GM19099 (cell line): ENCODE data around the gene PRR20G.

Source experiments
- POLR2A ChIP-seq: IDR thresholded peaks from 3 replicates; pipeline ENCODE4 v1.6.1; 2011; ENCODE audit warnings: low read depth; ENCODE audit not compliant: insufficient read length; ENCODE audit errors: extremely low read depth

The PRR20G gene

GRCh38 chr3:127276995-127277394, 10.9 kb downstream of the PRR20G start:
- TF ChIP-seq POLR2A = no peak

DNA sequence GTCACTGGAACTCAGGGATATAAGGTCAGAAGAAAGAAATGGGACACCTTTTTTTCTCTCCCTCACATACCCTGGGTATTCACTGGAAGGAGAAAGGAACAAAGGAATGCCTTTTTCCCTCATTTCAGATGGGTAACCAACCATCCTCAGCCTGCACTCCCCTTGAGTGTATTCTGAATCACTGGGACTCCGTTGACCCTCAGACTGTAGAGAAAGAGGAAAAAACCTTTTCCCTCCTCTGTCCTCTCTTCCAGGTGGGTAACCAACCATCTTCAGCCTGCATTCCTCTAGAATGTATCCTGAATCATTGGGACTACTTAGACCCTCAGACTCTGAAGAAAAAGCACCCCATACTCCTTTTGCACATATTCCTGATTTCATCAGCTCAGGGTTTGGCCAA, 11.4 kb downstream of the PRR20G start:
- no peak for TF ChIP-seq POLR2A

GRCh38 chr3:127275287-127275781, 12.5 kb downstream of the PRR20G start:
- no peak for TF ChIP-seq POLR2A

- TF ChIP-seq POLR2A = no peak
Measured at GRCh38 chr3:127274200-127274760, 13.6 kb downstream of the PRR20G start.

DNA sequence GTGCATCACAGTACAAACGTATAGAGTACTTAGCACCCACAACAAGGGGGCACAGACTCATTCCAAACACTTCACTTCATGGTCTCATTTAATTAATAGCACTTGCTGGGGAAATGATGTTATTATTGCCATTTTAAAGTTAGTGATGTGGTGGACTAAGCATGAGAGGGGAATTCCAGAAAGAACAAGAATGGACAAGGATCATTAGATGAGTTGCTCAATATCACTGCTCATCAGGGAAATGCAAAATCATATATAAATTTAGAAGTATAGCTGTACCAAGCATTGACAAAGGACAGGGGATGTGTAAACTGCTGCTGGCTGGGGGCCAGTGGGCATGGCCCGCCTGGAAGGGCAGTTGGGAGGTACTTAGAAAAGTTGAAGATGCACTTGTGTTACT, 14.6 kb downstream of the PRR20G start:
- no peak for TF ChIP-seq POLR2A

- TF ChIP-seq POLR2A = no peak
Measured at GRCh38 chr3:127266186-127266585, 21.7 kb downstream of the PRR20G start.

GRCh38 chr3:127265581-127265981, 22.3 kb downstream of the PRR20G start:
- TF ChIP-seq POLR2A = no peak

DNA sequence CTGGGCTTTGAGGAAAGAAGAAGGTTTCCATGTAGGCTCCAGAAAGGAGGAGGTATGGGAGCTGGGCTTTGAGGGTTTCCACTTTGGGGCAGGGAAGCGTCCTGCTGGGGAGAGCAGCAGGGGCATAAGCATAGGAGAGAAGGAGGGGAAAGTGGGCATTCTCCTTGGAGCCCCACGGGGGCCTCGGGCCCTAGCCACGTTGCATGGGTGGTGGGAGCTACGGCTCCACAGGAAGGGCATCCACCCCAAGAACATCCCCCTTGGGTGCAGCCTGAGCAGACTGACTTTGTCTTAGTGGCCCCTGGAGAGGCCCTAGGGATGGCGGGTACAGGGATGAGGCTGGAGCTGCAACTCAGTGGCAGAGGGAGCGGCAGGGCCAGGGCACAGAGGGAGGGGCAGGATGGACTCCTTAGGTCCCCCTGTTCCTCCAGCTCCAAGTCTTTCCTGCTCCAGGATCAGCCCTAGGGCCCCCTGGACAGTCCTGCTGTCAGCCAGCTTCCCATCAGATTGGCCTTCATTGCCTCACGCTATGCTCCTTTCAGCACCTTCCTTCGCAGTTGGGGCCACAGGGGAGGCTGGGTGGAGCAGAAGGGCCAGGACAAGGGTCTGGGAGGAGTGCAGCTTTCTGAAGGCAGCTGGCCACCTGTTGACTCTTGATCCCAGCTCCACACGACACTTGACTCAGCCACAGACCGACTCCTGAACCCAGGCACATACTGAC, 22.9 kb downstream of the PRR20G start:
- no peak for TF ChIP-seq POLR2A

- TF ChIP-seq POLR2A = no peak
Measured at GRCh38 chr3:127264292-127264691, 23.6 kb downstream of the PRR20G start.

DNA sequence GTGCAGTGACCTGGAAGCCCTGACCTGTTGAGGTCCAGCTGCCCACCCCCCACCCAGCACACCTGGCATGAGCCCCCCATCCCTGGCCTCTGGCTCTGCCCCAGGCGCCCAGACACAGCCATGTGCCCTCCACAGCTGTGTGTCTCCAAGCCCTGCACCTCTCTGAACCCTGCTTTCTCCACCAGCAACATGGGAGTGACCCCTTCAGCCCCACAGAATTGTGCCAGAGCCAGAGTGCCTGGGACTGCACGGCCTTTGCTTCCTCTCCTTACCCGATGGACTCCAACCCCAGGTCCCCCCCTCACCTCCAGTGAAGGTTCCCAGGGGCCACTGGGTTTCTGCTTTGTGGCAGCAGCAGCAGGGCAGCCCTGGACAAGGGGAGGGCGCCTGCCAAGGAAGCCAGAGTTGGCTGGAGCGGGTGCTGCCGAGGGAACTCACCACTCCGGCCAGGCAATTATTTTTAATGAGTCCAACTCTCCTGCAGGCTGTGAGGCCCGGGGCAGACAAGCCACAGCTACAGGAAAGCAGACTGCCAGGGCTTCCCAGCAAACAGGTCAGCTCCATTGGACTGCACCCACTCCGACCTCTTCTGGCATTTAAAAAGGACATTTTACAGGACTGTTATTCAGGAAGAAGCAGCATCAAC, 24.1 kb downstream of the PRR20G start:
- no peak for TF ChIP-seq POLR2A

- TF ChIP-seq POLR2A = no peak
Measured at GRCh38 chr3:127263037-127263436, 24.8 kb downstream of the PRR20G start.

- TF ChIP-seq POLR2A = no peak
Measured at GRCh38 chr3:127262533-127262932, 25.3 kb downstream of the PRR20G start.

GRCh38 chr3:127261925-127262324, 25.9 kb downstream of the PRR20G start:
- TF ChIP-seq POLR2A = no peak

DNA sequence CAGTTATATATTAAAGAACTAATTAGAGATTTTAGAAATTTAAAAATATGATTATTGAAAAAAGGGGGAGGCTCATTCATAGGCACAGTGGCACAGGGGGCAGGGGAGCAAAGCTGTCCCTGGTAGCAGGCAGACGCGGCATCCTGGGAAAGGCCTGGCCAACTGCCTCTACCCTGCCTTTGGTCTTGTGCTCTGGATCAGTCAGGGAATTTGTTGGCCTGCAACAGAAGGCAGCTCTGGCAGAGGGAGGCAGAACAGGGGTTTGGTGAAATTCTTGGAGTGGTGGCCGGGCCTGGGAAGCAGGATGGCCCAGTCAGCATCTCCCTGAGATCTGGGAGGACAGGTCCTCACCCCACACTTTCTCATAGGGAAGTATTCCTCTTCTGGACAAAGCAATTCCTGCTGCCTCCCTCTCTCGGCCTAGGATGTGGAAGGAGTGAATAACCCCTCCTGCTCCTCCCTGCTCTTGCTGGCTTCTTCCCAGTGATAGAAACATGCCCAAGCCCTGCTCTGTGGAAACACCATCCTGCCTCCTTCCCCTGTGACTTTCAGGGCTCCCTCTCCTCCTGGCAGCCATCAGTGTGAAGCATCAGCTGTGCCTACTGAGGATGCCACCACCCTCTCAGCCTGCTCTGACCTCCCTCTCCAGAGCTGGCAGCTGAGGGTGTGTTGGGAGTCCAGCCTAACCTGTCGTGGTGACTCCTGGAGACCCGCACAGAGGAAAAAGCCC, 26.9 kb downstream of the PRR20G start:
- no peak for TF ChIP-seq POLR2A

GRCh38 chr3:127260416-127260815, 27.4 kb downstream of the PRR20G start:
- no peak for TF ChIP-seq POLR2A
